KMS-11 (cell line): ENCODE results near the gene LMTK3.
"Not testable (repeated sequence)": the region's sequence is repeated elsewhere in the genome, so short reads cannot be mapped to it uniquely, and the experiment has no call there.

Source experiments
- H2AFZ ChIP-seq: fragments of 200-600 bp; sonication (generic); 2 replicates; pipeline ENCODE4 v1.6.1; 2016; ENCODE audit warnings: antibody characterized with exemption, mixed run types, low read depth
- H3K27ac ChIP-seq: fragments of 200-600 bp; sonication (generic); 2 replicates; pipeline ENCODE4 v1.6.1; 2016; ENCODE audit warnings: mild to moderate bottlenecking, mixed run types
- H3K27me3 ChIP-seq: fragments of 200-600 bp; sonication (generic); 2 replicates; pipeline ENCODE4 v1.6.1; 2017; ENCODE audit warnings: mild to moderate bottlenecking, low read depth, mixed run types, moderate library complexity; ENCODE audit not compliant: insufficient read depth
- H3K36me3 ChIP-seq: fragments of 200-600 bp; sonication (generic); 2 replicates; pipeline ENCODE4 v1.6.1; 2017; ENCODE audit warnings: mild to moderate bottlenecking, mixed run types; ENCODE audit not compliant: insufficient read depth
- H3K4me1 ChIP-seq: fragments of 200-600 bp; sonication (generic); 2 replicates; pipeline ENCODE4 v1.6.1; 2016; ENCODE audit warnings: mild to moderate bottlenecking, low read depth, mixed run types; ENCODE audit not compliant: poor library complexity, severe bottlenecking
- H3K4me2 ChIP-seq: fragments of 200-600 bp; sonication (generic); 2 replicates; pipeline ENCODE4 v1.7.0; 2016; ENCODE audit warnings: mild to moderate bottlenecking, mixed run types
- H3K4me3 ChIP-seq: fragments of 200-600 bp; sonication (generic); IDR thresholded peaks from 2 replicates; pipeline ENCODE4 v1.6.1; 2017; ENCODE audit warnings: low read depth, low read length, mixed read lengths; ENCODE audit not compliant: insufficient read depth
- H3K79me2 ChIP-seq: fragments of 200-600 bp; sonication (generic); 2 replicates; pipeline ENCODE4 v1.6.1; 2016; ENCODE audit warnings: low read depth, mixed run types; ENCODE audit not compliant: insufficient read depth
- H3K9ac ChIP-seq: fragments of 200-600 bp; sonication (generic); 2 replicates; pipeline ENCODE4 v1.6.1; 2016; ENCODE audit warnings: mild to moderate bottlenecking, mixed run types
- H4K20me1 ChIP-seq: fragments of 200-600 bp; sonication (generic); 2 replicates; pipeline ENCODE4 v1.6.1; 2016; ENCODE audit warnings: mild to moderate bottlenecking, mixed run types; ENCODE audit not compliant: insufficient read depth
- TF ChIP-seq, protein P1 (sequence below): fragments of 200-600 bp; sonication (generic); conservative IDR thresholded peaks from 2 replicates; pipeline ENCODE4 v1.6.1; 2017; ENCODE audit warnings: low read depth, mild to moderate bottlenecking, antibody characterized with exemption, low read length, moderate library complexity, mixed read lengths

Gene LMTK3

DNA sequence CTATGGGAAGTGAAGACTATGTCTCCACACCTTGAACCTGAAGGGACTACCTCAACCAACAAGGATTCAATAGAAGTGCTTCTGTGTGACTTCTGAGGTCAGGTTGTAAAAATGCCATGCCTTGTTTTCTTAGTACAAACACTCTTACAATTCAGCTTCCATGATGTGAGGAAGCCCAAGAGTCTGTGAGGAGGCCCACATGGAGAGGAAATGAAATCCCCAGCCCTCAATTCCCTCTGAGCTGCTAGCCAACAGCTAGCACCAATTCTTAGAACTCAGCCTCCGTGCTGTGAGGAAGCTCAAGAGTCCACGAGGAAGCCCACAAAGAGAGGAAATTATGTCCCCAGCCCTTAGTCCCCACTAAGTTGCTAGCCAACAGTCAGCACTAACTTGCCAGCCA lies 12.6 kb upstream of the LMTK3 start:
- Histone ChIP-seq H3K4me3 (no peak overlapping the region), H3K36me3 (no peaks in the 10 kb centered on the region), H4K20me1 (no peaks in the 10 kb centered on the region), H2AFZ (no peak overlapping the region), H3K27ac (no peak overlapping the region), H3K27me3 (peaks cover 79% of the 10 kb centered on the region), H3K4me2 (no peak overlapping the region), H3K4me1 (no peaks in the 10 kb centered on the region), H3K79me2 (no peaks in the 10 kb centered on the region), H3K9ac (no peak overlapping the region)
- TF ChIP-seq, protein P1, sequence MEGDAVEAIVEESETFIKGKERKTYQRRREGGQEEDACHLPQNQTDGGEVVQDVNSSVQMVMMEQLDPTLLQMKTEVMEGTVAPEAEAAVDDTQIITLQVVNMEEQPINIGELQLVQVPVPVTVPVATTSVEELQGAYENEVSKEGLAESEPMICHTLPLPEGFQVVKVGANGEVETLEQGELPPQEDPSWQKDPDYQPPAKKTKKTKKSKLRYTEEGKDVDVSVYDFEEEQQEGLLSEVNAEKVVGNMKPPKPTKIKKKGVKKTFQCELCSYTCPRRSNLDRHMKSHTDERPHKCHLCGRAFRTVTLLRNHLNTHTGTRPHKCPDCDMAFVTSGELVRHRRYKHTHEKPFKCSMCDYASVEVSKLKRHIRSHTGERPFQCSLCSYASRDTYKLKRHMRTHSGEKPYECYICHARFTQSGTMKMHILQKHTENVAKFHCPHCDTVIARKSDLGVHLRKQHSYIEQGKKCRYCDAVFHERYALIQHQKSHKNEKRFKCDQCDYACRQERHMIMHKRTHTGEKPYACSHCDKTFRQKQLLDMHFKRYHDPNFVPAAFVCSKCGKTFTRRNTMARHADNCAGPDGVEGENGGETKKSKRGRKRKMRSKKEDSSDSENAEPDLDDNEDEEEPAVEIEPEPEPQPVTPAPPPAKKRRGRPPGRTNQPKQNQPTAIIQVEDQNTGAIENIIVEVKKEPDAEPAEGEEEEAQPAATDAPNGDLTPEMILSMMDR = no peak

DNA sequence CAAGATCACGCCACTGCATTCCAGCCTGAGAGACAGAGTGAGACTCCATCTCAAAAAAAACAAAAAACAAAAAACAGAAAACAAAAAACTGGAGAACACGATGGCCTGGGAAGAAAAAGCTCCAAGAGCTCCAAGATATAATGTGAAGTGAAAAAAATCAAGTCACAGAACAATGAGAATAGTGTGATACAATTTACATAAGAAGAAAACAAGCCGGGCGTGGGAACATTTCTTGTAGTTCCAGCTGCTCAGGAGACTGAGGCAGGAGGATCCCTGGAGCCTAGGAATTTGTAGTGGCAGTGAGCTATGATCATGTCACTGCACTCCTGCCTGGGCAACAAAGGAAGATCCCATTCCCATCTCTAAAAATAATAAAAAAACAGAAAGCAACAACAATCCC lies 8.5 kb upstream of the LMTK3 start:
- H3K9ac ChIP-seq = no peak overlapping the region
- no peak overlapping the region for H3K4me3 ChIP-seq
- peaks cover 1% of the 10 kb centered on the region for H3K4me1 ChIP-seq
- no peaks in the 10 kb centered on the region for H3K79me2 ChIP-seq
- H3K27me3 ChIP-seq = peaks cover 67% of the 10 kb centered on the region; the same call in 1 of the 2 replicates
- H3K36me3 ChIP-seq = no peaks in the 10 kb centered on the region
- H4K20me1 ChIP-seq = no peaks in the 10 kb centered on the region
- H2AFZ ChIP-seq = no peak overlapping the region
- no peak overlapping the region for H3K27ac ChIP-seq
- no peak overlapping the region for H3K4me2 ChIP-seq
- TF ChIP-seq, protein P1 = no peak

- H3K79me2 ChIP-seq, H3K4me1 ChIP-seq, H2AFZ ChIP-seq, H4K20me1 ChIP-seq, H3K36me3 ChIP-seq, H3K9ac ChIP-seq, H3K4me3 ChIP-seq, H3K4me2 ChIP-seq, H3K27ac ChIP-seq: not testable (repeated sequence)
- H3K27me3 ChIP-seq = peaks cover 63% of the 10 kb centered on the region; the same call in 1 of the 2 replicates
Observed at GRCh38 chr19:48519426-48519825, 7.8 kb upstream of the LMTK3 start.

GRCh38 chr19:48518207-48518606 lies 6.6 kb upstream of the LMTK3 start:
- no peak overlapping the region for H3K4me3 ChIP-seq
- H3K9ac ChIP-seq = no peak overlapping the region
- no peak overlapping the region for H2AFZ ChIP-seq
- no peak overlapping the region for H3K4me2 ChIP-seq
- H3K79me2 ChIP-seq = no peaks in the 10 kb centered on the region
- TF ChIP-seq, protein P1 = no peak
- H3K27ac ChIP-seq = no peak overlapping the region
- H3K36me3 ChIP-seq = no peaks in the 10 kb centered on the region
- H3K4me1 ChIP-seq = peaks cover 14% of the 10 kb centered on the region
- H4K20me1 ChIP-seq = no peaks in the 10 kb centered on the region
- H3K27me3 ChIP-seq = peaks cover 55% of the 10 kb centered on the region; the same call in 1 of the 2 replicates

- no peak overlapping the region for H2AFZ ChIP-seq
- no peak overlapping the region for H3K4me3 ChIP-seq
- TF ChIP-seq, protein P1 = no peak
- H3K27me3 ChIP-seq = peaks cover 55% of the 10 kb centered on the region
- H3K27ac ChIP-seq = no peak overlapping the region
- no peaks in the 10 kb centered on the region for H3K79me2 ChIP-seq
- peaks cover 17% of the 10 kb centered on the region for H3K4me1 ChIP-seq
- no peaks in the 10 kb centered on the region for H3K36me3 ChIP-seq
- H4K20me1 ChIP-seq = no peaks in the 10 kb centered on the region
- H3K9ac ChIP-seq = no peak overlapping the region
- H3K4me2 ChIP-seq = no peak overlapping the region
Observed at GRCh38 chr19:48516536-48516935, 4.9 kb upstream of the LMTK3 start.
